VCaP (cell line): ENCODE data around the gene UBA7.

Experiments used
- H3K27ac ChIP-seq: fragments of 450-650 bp; 2 replicates; pipeline ENCODE4 v1.5.1; 2017
- CTCF ChIP-seq: fragments of 450-650 bp; conservative IDR thresholded peaks from 2 replicates; pipeline ENCODE4 v1.5.1; 2017; ENCODE audit warnings: mild to moderate bottlenecking, moderate library complexity

Gene UBA7

GRCh38 chr3:49803465-49804140, 10.2 kb downstream of the UBA7 start:
- H3K27ac ChIP-seq, result peak overlapping the region; percentile 76; the same call in 1 of the 2 replicates
- no peak for TF ChIP-seq CTCF

- peak within 1 kb of the TSS; percentile 76; the same call in 1 of the 2 replicates for H3K27ac ChIP-seq
- peak; percentile 97 for TF ChIP-seq CTCF
Observed at GRCh38 chr3:49802719-49803464, 10.9 kb downstream of the UBA7 start, which contains the start of gene INKA1. TSS of gene INKA1 (plus strand) at chr3:49803261. CDS start at chr3:49803393, 132 bp downstream.

- no peak for TF ChIP-seq CTCF
- no peak overlapping the region for H3K27ac ChIP-seq
Observed at GRCh38 chr3:49801160-49801559, 12.6 kb downstream of the UBA7 start.

GRCh38 chr3:49799761-49800160, 14.0 kb downstream of the UBA7 start, which contains the start of gene CDHR4:
TSS of gene CDHR4 (minus strand) at chr3:49799873. CDS start at chr3:49799812, 61 bp downstream.
- no peak within 1 kb of the TSS for H3K27ac ChIP-seq
- TF ChIP-seq CTCF, result no peak

GRCh38 chr3:49799105-49799504, 14.6 kb downstream of the UBA7 start:
- no peak for TF ChIP-seq CTCF
- H3K27ac ChIP-seq, result no peak overlapping the region

- no peak for TF ChIP-seq CTCF
Observed at GRCh38 chr3:49794926-49795905, 18.5 kb downstream of the UBA7 start.

More at GRCh38 chr3:49794926-49795905, 18.5 kb downstream of the UBA7 start:
- H3K27ac ChIP-seq, result no peak overlapping the region
